Gastroesophageal sphincter (tissue), 3 donors: ENCODE results near the gene ROR1.

ENCODE experiments used
- CTCF ChIP-seq, 4 experiments: fragments of 200-600 bp in 2 of 4; fragments of 450-650 bp in 2 of 4; sonication (generic) in 1 of 4; IDR thresholded peaks; one replicate each; pipeline ENCODE4 v1.5.1; 2017 to 2019; ENCODE audit warnings: antibody characterized with exemption in 4 of 4, mild to moderate bottlenecking in 2 of 4, moderate library complexity in 2 of 4
- EP300 ChIP-seq: sonication (generic); formaldehyde crosslinking; IDR thresholded peaks from one replicate; pipeline ENCODE4 v1.6.1; 2017; ENCODE audit warnings: antibody characterized with exemption, mild to moderate bottlenecking

- TF ChIP-seq CTCF (IDR thresholded peaks at IDR 0.05): no peak
- TF ChIP-seq EP300: no peak
Measured at GRCh38 chr1:63893976-63894375, 120.2 kb downstream of the ROR1 start.
